ENCODE results near the gene CHP2.

The CHP2 gene

DNA sequence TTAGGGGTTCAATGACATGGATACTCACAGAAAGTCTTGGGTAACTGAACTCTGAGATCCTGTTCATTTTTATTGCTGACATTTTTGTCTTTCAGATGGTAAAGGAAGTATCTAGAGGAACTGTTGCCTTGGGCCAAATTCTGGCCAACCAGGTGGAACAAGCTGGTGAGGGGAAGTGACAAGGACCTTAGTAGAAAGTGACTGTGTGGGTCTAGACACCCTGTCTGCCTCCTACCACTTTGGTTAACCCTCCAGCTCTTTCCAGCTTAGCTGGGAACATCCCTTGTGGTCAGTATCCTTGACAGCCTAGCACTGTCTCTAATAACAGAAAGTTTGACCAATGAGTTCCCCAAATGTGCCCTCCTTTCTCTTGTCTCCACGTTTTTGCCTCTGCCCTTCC is 52.2 kb downstream of the CHP2 start:
- TF ChIP-seq EGR1 (IDR thresholded peaks at IDR 0.05) (no peak), TEAD4 (IDR thresholded peaks at IDR 0.05) (no peak), YY1 (IDR thresholded peaks at IDR 0.05; ENCODE audit: low read depth) (no peak), CREB1 (IDR thresholded peaks at IDR 0.05; ENCODE audit: low read depth) (no peak), TCF12 (IDR thresholded peaks at IDR 0.05; ENCODE audit: low read depth) (no peak), CEBPB (IDR thresholded peaks at IDR 0.05) (no peak), EP300 (IDR thresholded peaks at IDR 0.05; ENCODE audit: borderline replicate concordance) (no peak), NFIC (IDR thresholded peaks at IDR 0.05) (no peak), TAF1 (IDR thresholded peaks at IDR 0.05; ENCODE audit: low read depth) (no peak), ZBTB7A (IDR thresholded peaks at IDR 0.05; ENCODE audit: low read depth) (no peak), FOXM1 (IDR thresholded peaks at IDR 0.05; ENCODE audit: borderline replicate concordance, low read depth) (no peak), RAD21 (IDR thresholded peaks at IDR 0.05; ENCODE audit: low read depth) (no peak)
- TF ChIP-seq, protein P1, sequence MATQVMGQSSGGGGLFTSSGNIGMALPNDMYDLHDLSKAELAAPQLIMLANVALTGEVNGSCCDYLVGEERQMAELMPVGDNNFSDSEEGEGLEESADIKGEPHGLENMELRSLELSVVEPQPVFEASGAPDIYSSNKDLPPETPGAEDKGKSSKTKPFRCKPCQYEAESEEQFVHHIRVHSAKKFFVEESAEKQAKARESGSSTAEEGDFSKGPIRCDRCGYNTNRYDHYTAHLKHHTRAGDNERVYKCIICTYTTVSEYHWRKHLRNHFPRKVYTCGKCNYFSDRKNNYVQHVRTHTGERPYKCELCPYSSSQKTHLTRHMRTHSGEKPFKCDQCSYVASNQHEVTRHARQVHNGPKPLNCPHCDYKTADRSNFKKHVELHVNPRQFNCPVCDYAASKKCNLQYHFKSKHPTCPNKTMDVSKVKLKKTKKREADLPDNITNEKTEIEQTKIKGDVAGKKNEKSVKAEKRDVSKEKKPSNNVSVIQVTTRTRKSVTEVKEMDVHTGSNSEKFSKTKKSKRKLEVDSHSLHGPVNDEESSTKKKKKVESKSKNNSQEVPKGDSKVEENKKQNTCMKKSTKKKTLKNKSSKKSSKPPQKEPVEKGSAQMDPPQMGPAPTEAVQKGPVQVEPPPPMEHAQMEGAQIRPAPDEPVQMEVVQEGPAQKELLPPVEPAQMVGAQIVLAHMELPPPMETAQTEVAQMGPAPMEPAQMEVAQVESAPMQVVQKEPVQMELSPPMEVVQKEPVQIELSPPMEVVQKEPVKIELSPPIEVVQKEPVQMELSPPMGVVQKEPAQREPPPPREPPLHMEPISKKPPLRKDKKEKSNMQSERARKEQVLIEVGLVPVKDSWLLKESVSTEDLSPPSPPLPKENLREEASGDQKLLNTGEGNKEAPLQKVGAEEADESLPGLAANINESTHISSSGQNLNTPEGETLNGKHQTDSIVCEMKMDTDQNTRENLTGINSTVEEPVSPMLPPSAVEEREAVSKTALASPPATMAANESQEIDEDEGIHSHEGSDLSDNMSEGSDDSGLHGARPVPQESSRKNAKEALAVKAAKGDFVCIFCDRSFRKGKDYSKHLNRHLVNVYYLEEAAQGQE (IDR thresholded peaks at IDR 0.05; ENCODE audit: low read depth) = no peak
- TF ChIP-seq, protein P2, sequence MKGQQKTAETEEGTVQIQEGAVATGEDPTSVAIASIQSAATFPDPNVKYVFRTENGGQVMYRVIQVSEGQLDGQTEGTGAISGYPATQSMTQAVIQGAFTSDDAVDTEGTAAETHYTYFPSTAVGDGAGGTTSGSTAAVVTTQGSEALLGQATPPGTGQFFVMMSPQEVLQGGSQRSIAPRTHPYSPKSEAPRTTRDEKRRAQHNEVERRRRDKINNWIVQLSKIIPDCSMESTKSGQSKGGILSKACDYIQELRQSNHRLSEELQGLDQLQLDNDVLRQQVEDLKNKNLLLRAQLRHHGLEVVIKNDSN (IDR thresholded peaks at IDR 0.05) = no peak
- TF ChIP-seq, protein P3, sequence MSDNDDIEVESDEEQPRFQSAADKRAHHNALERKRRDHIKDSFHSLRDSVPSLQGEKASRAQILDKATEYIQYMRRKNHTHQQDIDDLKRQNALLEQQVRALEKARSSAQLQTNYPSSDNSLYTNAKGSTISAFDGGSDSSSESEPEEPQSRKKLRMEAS (IDR thresholded peaks at IDR 0.05) = no peak
